Muscle layer of colon (tissue), 2 donors: ENCODE measurements around the gene MLIP.

Experiments
- H3K27ac ChIP-seq: one replicate; pipeline ENCODE4 v1.7.0; 2013; ENCODE audit warnings: low read depth, mild to moderate bottlenecking, low read length, moderate library complexity
- H3K27me3 ChIP-seq, 2 donors: one replicate each; pipeline ENCODE4 v1.7.0; 2013; ENCODE audit warnings: low read length in 2 of 2, mild to moderate bottlenecking in 2 of 2; ENCODE audit not compliant: insufficient read depth in 2 of 2, control insufficient read depth in 1 of 2
- H3K36me3 ChIP-seq: one replicate; pipeline ENCODE4 v1.7.0; 2013; ENCODE audit warnings: mild to moderate bottlenecking, low read length; ENCODE audit not compliant: insufficient read depth
- H3K4me1 ChIP-seq: one replicate; pipeline ENCODE4 v1.7.0; 2013; ENCODE audit warnings: mild to moderate bottlenecking, low read length; ENCODE audit not compliant: insufficient read depth
- H3K4me3 ChIP-seq, 2 donors: one replicate each; pipeline ENCODE4 v1.7.0; 2013; ENCODE audit warnings: low read length in 2 of 2, low read depth in 1 of 2, mild to moderate bottlenecking in 1 of 2, moderate library complexity in 1 of 2
- H3K9ac ChIP-seq: one replicate; pipeline ENCODE4 v1.7.0; 2013; ENCODE audit warnings: low read length
- H3K9me3 ChIP-seq: one replicate; pipeline ENCODE4 v1.7.0; 2013; ENCODE audit warnings: mild to moderate bottlenecking, low read length
- donor health status: abdominal sarcoma.
- donor health status: Adenocarcinoma of cecum.

Gene MLIP

DNA sequence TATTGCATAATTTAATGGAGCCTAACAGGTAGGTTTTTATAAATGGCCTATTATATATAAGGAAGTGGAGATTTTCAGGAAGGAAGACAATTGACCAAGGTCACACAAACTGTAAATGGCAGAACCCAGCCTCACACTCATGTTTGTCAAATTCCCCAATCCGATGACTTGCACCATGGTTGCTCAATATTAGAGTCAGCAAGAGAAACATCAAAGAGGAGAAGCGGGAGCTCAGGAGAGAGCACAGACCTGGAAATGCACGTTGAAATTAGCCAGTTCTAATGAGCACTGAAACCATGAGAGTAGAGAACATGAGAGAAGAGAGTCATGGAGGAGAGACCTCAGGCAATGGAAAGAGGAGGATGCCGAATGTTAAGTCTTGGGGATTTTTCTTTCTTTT lies 13.5 kb upstream of the MLIP start:
- peaks cover 7% of the 10 kb centered on the region for H3K9me3 ChIP-seq

DNA sequence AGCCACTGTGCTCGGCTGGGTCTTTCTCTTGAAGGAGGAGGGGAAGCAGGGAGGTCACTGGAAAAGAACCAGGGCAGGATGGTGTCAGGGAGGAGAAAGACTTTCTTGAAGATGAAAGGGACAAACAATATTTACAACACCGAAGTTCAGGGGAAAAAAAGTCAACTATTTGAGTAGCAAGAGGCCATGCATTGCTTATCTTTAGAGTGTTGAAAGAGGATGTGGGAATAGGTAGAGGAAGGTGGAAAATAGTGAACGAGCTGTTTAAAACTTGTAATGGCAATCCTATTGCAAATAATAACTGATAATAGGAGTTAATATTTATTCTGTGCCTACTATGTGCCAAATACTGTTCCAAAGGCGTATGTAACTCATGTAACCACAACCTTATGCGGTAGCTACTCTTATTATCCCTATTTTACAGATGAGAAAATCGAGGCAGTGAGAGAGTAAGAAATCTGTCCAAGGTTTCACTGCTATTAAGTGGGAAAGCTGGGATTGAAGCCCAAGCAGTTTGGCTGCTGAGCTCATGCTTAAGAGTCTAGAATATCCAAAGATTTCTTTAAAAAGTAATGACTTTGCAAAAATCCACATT lies 12.7 kb upstream of the MLIP start:
- Histone ChIP-seq H3K9ac (no peak overlapping the region), H3K9me3 (peaks cover 7% of the 10 kb centered on the region), H3K4me3 (no peak overlapping the region), H3K4me1 (no peaks in the 10 kb centered on the region), H3K27me3 (no peaks in the 10 kb centered on the region), H3K36me3 (no peaks in the 10 kb centered on the region), H3K27ac (no peak overlapping the region)

More for the DNA sequence above, 13.5 kb upstream of the MLIP start:
- Histone ChIP-seq H3K4me3 (no peak overlapping the region), H3K9ac (no peak overlapping the region), H3K36me3 (no peaks in the 10 kb centered on the region), H3K27ac (no peak overlapping the region), H3K4me1 (no peaks in the 10 kb centered on the region), H3K27me3 (no peaks in the 10 kb centered on the region)

DNA sequence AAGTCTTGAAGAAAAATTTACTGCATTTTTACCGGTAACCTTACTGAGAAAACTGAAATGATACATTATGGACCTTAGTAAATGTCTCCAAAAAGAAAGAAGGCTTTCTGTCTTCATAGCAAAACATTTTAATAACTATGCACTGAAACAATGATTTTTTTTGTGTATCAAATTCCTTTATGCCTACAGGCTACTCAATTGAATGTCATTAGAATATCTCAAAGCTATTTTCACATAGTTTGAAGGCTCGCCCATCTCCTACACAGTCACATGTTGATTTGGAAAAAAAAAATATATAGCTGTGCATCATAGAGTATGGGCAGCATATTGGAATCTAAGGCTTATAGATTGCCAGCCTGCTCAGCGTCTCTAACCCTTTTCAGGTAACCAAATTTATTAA lies 12.0 kb upstream of the MLIP start:
- H3K9ac ChIP-seq = no peak overlapping the region
- H3K9me3 ChIP-seq = peaks cover 7% of the 10 kb centered on the region
- no peak overlapping the region for H3K4me3 ChIP-seq
- H3K27me3 ChIP-seq = no peaks in the 10 kb centered on the region
- H3K4me1 ChIP-seq = no peaks in the 10 kb centered on the region
- H3K36me3 ChIP-seq = no peaks in the 10 kb centered on the region
- H3K27ac ChIP-seq = no peak overlapping the region

DNA sequence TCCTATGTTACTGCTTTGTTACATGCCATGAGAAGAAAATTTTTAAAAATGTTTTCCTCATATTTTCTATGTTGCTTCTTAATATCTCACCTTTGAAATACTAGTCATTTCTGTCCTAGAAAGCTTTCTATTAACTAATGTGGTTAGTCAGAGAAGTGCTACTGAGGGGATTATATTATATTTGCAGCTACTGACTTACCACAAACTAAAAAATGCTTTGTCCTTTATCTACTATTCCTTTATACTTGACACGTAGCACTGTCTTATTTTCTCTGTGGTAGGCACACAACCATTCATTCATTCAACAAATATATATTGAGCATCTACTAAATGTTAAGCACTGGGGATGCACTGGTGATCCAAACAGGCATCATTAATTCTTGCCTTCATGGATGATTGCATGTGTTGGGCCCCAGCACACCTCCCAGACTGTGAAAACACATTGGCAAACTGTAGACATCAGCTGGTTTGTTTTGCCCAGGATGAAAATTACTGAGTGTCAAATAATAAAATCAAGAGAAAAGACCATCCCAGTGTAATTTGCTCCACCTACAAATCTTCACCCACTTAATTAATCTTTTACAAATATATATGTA lies 10.7 kb upstream of the MLIP start:
- H3K27ac ChIP-seq = no peak overlapping the region
- no peaks in the 10 kb centered on the region for H3K4me1 ChIP-seq
- no peaks in the 10 kb centered on the region for H3K36me3 ChIP-seq
- no peaks in the 10 kb centered on the region for H3K27me3 ChIP-seq
- peaks cover 7% of the 10 kb centered on the region for H3K9me3 ChIP-seq
- no peak overlapping the region for H3K9ac ChIP-seq
- no peak overlapping the region for H3K4me3 ChIP-seq

DNA sequence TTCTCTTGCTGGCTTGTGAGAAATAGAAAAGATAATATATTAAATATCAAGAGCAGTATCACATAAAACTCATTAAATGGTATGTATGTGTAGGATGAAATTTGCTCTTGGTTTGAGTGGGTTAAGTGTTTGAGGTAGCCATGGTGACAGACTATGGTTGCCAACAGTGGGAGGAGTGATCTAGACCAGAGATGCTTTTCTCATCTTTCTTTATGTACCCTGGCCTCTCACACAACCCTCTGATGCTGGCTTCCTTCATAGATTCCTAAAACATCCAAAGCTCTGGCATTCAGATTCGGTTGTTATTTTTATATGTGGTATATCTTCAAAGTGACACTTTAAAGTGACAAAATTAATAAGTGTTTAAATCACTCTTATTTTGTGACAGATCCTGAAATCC lies 9.0 kb upstream of the MLIP start:
- Histone ChIP-seq H3K27me3 (no peaks in the 10 kb centered on the region), H3K27ac (no peak overlapping the region), H3K36me3 (no peaks in the 10 kb centered on the region), H3K4me1 (no peaks in the 10 kb centered on the region), H3K9ac (no peak overlapping the region), H3K9me3 (no peaks in the 10 kb centered on the region), H3K4me3 (no peak overlapping the region)

DNA sequence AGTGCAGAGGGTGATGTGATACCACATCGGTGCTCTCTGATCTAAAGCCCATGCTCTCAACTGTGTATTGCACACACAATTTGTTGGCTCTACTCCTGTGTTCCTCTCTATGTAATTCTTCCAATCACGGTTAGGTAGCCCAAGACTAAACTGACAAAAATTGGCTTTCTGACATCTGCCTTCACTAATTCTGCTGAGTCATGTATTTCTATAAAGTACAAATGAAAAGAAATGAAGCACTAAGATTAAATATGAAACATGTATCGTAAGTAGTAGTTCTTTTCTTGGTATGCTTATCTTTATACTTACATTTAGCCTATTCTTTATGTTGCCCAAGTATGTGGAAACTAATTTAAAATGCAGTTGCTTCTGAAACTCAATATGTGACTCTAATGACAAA lies 7.7 kb upstream of the MLIP start:
- Histone ChIP-seq H3K36me3 (no peaks in the 10 kb centered on the region), H3K4me3 (no peak overlapping the region), H3K4me1 (no peaks in the 10 kb centered on the region), H3K9me3 (no peaks in the 10 kb centered on the region), H3K27me3 (no peaks in the 10 kb centered on the region), H3K27ac (no peak overlapping the region), H3K9ac (no peak overlapping the region)

DNA sequence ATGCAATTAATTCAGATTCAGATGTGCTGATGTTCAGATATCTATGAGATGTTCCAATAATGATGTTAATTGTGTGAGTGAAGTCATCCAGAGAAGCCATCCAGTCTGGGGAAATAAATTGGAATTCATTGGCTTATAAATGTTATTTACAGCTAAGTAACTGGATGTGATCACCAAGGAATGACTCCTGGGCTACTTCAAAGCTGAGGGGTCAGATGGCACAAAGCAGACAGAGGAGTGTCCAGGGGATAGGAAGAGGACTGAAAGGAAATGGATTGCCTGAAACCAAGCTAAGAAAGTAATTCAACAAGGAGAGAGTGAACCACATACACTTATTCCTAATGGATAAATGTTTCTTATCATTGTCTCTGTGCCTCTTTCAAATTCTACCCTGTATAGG lies 4.5 kb upstream of the MLIP start:
- Histone ChIP-seq H3K27ac (no peak overlapping the region), H3K9ac (no peak overlapping the region), H3K4me3 (no peak overlapping the region)

DNA sequence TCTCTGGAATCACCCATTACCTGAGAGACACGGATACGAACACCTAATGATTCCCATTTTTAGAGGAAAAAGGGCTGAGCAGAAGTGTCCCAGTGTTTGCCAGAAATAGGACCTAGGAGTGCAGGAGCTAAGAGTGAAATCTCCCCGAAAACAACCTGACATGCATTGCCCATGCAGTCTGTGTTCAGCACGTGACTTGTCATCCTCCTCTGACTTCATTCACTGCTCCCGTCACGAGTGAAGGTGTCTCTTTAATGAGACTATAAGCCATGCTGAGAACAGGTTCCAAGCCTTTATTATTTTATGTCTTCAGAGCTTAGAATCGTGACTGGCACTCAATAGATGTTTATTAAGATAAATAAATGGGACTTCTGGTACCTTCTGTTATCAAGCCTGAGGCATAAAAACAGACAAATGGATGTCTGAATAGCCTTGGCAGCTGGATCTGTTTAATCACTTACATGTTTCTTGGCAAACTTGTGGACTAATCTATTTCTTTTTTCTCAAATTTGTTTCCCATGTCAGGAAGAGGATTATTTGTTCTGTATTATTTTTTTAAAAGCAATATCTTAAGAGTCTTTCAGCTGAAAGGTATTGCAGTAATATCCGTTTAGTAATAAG lies 3.7 kb upstream of the MLIP start:
- H3K9ac ChIP-seq = no peak overlapping the region
- H3K27ac ChIP-seq = no peak overlapping the region
- H3K9me3 ChIP-seq = no peaks in the 10 kb centered on the region
- H3K27me3 ChIP-seq = no peaks in the 10 kb centered on the region
- H3K4me3 ChIP-seq = no peak overlapping the region
- H3K36me3 ChIP-seq = no peaks in the 10 kb centered on the region
- H3K4me1 ChIP-seq = no peaks in the 10 kb centered on the region

More for the DNA sequence above, 4.5 kb upstream of the MLIP start:
- H3K36me3 ChIP-seq = no peaks in the 10 kb centered on the region
- H3K27me3 ChIP-seq = no peaks in the 10 kb centered on the region
- no peaks in the 10 kb centered on the region for H3K9me3 ChIP-seq
- no peaks in the 10 kb centered on the region for H3K4me1 ChIP-seq

DNA sequence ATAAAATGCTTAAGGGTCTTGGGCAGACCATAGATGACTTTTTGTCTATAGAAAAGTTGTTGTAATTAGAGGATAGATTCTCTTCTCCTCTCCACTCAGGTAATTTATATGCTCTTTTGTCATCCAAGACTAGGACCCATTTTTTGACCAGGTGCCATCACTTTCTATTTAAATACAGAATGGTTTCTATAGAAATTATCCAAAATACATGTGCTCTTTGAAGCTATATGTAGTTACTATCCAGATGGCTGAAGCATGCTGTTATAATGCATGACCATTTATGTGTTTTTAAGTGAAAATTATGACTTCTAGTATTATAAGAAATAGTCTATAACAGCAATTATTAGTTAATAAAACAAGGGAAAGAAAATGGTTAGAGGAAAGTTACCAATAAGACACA lies 3.0 kb upstream of the MLIP start:
- no peak overlapping the region for H3K27ac ChIP-seq
- no peaks in the 10 kb centered on the region for H3K4me1 ChIP-seq

DNA sequence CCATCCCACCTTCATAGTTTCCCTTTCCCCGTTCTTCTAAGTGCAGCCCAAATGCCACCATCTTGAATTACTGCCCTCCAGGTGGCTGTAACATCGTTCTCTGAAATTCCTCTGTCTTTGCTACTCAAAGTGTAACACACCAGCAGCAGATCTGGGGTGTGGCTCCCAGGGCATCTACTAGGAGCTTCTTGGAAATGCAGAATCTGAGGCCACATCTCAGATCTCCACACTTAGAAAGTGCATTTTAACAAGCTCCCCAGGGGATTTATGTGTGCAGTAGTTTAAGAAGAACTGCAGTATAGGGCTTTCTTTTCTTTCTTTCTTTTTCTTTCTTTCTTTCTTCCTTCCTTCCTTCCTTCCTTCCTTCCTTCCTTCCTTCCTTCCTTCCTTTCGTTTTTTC lies 1.7 kb upstream of the MLIP start:
- no peaks in the 10 kb centered on the region for H3K36me3 ChIP-seq
- no peaks in the 10 kb centered on the region for H3K27me3 ChIP-seq
- no peak overlapping the region for H3K4me3 ChIP-seq
- H3K9me3 ChIP-seq = no peaks in the 10 kb centered on the region
- no peak overlapping the region for H3K9ac ChIP-seq
- no peak overlapping the region for H3K27ac ChIP-seq
- no peaks in the 10 kb centered on the region for H3K4me1 ChIP-seq

More for the DNA sequence above, 3.0 kb upstream of the MLIP start:
- H3K27me3 ChIP-seq = no peaks in the 10 kb centered on the region
- no peaks in the 10 kb centered on the region for H3K36me3 ChIP-seq
- no peaks in the 10 kb centered on the region for H3K9me3 ChIP-seq
- no peak overlapping the region for H3K4me3 ChIP-seq
- H3K9ac ChIP-seq = no peak overlapping the region

DNA sequence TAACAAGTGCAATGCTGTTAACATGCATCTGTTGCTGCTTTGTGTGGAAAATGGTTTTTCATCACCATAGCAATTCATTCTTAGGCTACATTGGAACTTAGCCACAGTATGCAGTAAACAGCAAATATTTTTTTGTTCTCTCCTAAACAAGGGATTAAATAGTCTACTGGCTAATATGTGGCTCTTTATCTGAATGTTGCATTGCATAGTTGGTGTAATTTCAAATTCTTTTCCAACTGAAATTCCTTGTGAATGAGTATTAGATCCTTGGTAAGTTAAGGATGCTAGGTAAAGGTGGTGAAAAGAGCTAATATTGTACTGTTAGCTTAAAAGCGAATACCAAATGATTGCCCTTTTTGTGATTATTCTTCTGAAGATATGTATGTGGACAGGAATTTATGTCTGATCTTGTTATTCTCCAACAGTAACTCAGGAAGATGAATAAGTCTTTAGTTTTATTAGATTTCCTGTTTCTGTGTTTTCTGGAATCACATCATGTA lies 958 bp downstream of the MLIP start:
- no peaks in the 10 kb centered on the region for H3K36me3 ChIP-seq
- no peaks in the 10 kb centered on the region for H3K4me1 ChIP-seq
- no peak overlapping the region for H3K4me3 ChIP-seq
- no peaks in the 10 kb centered on the region for H3K27me3 ChIP-seq
- H3K9me3 ChIP-seq = no peaks in the 10 kb centered on the region
- no peak overlapping the region for H3K27ac ChIP-seq
- no peak overlapping the region for H3K9ac ChIP-seq

DNA sequence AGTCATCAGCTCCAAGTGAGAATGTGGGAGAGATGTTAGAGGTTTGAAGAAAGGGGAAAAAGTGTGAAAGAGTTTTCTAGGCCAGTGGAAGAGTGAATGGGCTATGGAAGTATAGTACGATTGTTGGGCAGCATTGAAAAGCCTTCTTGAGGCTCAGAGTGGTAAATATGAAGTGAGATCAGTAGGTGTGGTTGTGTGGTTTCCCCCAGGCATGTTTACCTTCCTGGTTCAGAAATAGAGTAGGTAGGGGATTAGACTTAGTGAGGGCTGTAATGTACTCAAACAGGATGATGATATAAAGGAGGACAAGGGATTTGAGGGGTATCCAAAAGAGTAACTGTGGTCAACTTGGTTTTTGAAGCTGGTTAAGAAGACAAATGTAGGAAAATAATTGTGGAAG lies 3.7 kb downstream of the MLIP start:
- Histone ChIP-seq H3K9ac (no peak overlapping the region), H3K4me1 (no peaks in the 10 kb centered on the region), H3K36me3 (no peaks in the 10 kb centered on the region), H3K9me3 (no peaks in the 10 kb centered on the region), H3K27me3 (no peaks in the 10 kb centered on the region), H3K4me3 (no peak overlapping the region), H3K27ac (no peak overlapping the region)
